Limb (tissue), 2 donors: Measurements from ENCODE around the gene SELENON.
A peak's percentile ranks its signal among the peaks of the same experiment; 100 is the strongest.
"Not testable (repeated sequence)": the region's sequence is repeated elsewhere in the genome, so short reads cannot be mapped to it uniquely, and the experiment has no call there.

Experiments used
- DNase-seq, 2 donors: peaks; one replicate each; pipeline ENCODE4 v3.0.0-alpha.2; 2016; ENCODE audit errors: extremely low spot score in 2 of 2

The SELENON gene

GRCh38 chr1:25828491-25828890, 28.5 kb downstream of the SELENON start:
- DNase-seq: no peak

DNA sequence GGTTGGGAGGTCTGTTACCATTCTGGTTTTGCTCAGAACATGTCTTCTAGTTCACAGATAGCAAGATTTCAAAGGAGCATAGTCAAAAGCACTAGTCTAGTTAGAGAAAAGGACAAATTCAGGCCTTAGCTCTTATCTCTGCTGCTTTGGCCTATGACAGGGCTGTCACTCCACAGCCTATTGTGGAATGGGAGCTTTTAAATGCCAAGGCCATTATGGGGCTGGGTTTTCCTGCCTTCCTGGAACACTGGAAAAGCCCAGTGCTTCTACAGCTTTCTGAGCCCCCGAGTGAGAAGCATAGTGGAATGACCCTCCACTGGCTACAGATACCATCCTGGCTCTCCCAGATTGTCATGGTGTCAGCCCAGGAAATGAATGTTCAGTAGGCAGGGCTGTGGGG, 29.1 kb downstream of the SELENON start:
- DNase-seq: no peak

- no peak for DNase-seq
These were observed 31.7 kb downstream of the SELENON start for GRCh38 chr1:25831569-25832196.

GRCh38 chr1:25832336-25833037, 32.5 kb downstream of the SELENON start:
- no peak for DNase-seq

GRCh38 chr1:25833158-25833557, 33.2 kb downstream of the SELENON start:
- DNase-seq: no peak

- DNase-seq: no peak
These were observed 34.9 kb downstream of the SELENON start for GRCh38 chr1:25834894-25835293.

DNA sequence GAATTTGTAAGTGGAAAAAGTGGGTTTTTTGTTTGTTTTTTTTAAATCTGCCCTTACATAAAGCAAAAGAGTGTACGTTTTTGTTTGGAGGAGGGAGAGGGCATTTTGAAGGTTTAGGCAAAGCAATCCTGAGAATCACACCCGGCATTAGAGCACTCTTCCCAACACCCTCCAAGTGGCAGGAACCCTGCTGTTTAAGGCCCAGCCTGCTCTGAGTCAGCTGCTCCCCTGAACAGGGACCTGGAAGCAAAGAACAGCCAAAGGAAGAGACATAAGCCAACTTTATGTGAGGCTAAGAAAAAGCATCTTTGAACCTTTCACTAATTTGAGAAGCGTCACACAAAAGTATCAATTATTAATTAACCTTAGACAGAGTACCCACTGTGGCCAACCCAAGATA, 36.7 kb downstream of the SELENON start:
- no peak for DNase-seq

- no peak for DNase-seq
These were observed 37.4 kb downstream of the SELENON start for GRCh38 chr1:25837262-25837875.

- DNase-seq: not testable (repeated sequence)
These were observed 39.8 kb downstream of the SELENON start for GRCh38 chr1:25839808-25840207.

DNA sequence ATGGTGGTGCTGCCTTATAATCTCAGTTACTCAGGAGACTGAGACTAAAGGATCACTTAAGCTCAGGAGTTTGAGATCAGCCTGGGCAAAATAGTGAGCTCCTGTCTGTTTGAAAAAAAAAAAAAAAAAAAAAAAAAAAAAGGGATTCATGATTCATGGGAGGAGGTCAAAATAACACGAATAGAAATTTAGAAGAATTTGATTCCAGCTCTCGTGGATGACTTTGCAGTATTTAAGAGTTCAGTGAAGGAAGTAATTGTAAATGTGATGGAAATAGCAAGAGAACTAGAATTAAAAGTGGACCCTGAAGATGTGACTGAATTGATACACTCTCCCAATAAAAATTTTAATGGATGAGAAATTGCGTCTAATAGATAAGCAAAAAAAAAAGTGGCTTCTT, 43.5 kb downstream of the SELENON start:
- DNase-seq: no peak

DNA sequence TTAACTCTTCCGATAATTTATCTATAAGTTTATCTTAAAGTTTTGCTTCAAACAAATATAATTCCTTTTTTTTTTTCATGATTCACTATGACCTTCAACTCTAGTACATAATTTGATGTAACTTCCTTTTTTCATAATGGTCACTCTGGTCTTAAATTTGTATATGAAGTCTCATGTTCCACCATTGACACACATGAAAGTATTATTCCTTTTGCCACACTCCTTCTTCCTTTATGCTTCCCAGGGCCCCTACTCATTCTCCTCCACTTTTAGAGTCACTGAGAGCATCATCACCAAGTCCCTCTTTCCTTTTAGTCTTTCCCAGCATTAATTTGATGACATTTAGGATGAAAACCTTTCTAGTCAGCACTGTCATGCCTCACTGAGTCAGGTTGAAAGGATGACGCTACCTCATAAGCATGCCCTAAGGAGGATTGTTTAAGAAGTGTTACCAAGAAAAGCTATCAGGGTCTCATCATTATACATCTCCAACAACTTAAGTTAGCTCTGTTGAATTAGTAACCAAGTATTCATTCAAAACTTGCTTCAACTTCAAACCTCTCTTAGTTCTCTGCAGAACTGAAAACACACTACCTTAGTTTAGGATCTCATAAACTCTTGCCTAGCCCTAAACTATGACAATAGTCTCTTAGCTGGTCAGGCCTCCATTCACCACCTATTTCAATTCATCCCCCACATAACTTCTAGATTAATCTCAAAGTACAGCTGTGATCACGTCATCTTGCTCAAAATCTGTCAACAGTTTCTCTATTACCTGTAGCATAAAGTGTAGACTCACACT, 44.7 kb downstream of the SELENON start:
- DNase-seq: no peak

DNA sequence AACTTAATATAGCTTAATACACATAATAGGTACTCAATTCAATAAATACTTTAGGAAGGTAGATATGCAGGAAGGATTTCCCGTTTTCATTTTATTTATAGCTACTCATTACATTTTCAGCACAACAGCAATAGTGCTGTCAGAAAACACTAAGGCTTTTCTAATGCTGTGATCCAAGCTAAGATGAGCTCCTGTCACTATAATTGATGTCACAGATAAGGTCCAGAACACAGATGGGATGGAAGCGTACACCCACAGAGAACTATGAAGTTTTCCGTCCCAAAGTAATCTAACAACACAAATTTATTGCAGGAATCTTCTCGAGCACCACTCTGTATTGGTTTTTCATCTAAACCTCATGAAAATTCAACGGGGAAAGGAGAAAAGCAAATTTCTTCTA, 45.7 kb downstream of the SELENON start:
- DNase-seq: no peak

- DNase-seq: no peak
These were observed 47.9 kb downstream of the SELENON start for GRCh38 chr1:25847929-25848328.

DNA sequence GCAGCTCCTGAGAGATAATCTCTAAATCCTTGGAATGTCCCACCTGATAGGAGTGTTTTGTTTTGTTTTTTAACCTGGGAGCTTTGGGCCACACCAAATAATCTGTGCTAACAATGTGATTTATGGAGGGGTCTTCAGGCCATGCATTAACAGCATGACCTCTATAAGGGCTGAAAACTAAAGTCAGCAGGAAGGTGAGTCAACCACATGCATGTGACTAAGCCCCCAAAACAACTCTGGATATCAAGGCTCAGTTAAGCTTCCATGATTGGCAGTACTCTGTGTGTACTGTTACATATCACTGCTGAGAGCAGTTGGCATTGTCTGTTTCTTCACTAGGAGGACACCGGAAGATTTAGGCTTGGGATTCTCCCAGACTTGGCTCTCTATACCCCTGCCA, 48.5 kb downstream of the SELENON start:
- DNase-seq: no peak

- DNase-seq: no peak
These were observed 54.6 kb downstream of the SELENON start for GRCh38 chr1:25854554-25854953.

DNA sequence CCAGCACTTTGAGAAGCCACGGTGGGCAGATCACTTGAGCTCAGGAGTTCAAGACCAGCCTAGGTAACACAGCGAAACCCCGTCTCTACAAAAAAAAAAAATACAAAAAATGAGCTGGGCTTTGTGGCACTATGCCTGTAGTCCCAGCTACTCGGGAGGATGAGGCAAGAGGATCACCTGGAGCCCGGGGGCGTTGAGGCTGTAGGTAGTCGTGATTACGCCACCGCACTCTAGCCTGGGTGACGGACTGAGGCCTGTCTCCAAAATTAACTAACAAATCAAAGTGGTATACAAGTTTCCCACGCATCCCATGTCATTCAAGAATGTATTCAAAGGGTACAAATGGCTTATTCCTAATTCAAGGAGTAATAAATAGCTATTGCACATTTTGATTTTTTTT, 56.9 kb downstream of the SELENON start:
- no peak for DNase-seq

- no peak for DNase-seq
These were observed 58.5 kb downstream of the SELENON start for GRCh38 chr1:25858494-25858893.

GRCh38 chr1:25858906-25859789, 59.2 kb downstream of the SELENON start, which contains the start of gene AUNIP:
Gene AUNIP (minus strand): TSS chr1:25859457. CDS start chr1:25859357, 100 bp downstream.
- DNase-seq: peak; percentile 84 to 89

- DNase-seq: no peak
These were observed 61.6 kb downstream of the SELENON start for GRCh38 chr1:25861316-25862286.
